HG02885 (cell line): ENCODE results near the gene SPTBN1.
"Not testable (repeated sequence)": the region's sequence is repeated elsewhere in the genome, so short reads cannot be mapped to it uniquely, and the experiment has no call there.

Experiments used
- ATAC-seq: cut with Tn5 transposase; IDR thresholded peaks from one replicate; pipeline ENCODE4 v1.9.1; 2021; ENCODE audit warnings: mild to moderate bottlenecking; ENCODE audit not compliant: unreplicated experiment, poor library complexity

Gene SPTBN1

DNA sequence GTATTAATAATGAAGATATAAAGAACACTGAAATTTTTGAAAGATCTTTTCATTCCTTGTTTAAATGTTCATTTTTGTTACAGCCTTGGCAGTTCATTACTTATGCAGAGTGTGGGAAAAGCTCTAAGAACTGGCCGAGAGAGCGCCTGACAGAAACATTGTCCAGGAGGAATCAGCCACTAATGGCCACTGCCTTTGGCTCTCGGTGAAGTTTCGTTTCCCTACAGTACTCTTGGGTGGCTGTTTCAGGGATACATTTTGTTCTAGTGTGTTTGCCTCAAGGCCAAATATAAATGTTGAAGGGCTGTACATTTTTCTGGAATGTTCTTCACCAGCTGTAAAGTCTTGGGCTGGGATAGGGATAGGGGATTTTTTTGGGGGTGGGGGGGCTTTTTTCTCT lies 10.7 kb downstream of the SPTBN1 start:
- ATAC-seq = no peak

DNA sequence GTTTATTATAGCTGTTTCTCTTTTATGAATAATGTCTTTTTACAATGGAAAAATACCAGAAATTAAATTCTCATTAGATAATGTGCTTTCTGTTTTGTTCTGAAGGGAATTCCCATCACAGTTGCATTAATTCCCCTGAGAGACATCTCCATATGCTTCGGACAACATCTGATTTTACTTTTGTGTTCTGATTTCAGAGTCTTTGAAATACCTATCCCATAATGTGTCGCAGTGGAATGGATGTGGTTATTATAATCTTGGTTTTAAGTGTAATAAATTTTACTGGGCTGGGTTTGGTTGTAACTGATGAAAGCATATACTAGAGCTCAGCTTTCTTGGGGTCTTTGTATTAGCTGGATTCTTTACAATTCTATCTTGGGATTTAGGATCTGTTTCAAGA lies 12.5 kb downstream of the SPTBN1 start:
- ATAC-seq = no peak

DNA sequence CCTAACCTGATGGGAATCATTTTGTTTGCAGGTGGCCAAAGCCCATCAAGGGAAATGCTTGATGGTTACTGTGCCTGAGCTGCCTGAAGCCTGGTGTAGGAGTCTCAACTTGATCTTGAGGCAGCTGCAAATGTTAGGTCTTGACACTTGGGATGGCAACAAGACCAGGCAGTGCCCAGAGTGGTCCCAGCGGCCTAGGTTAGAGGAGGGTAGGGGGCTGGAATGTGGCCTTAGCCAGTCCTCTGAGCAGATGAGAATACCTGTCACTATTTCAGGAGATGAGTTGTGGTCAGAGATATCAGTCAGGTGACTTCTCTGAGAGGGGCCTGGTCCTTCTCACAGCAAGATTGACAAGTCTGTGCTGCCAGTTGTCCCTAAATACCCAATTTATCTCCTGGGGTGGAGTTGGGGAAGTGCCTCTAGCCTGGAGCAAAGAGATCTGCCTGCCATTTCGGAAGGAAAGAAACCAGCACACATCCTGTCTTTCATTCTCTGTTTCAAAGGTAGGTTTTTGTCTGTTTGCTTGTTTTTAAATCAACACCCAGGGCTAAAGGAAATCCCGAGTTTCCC lies 13.4 kb downstream of the SPTBN1 start:
- no peak for ATAC-seq

DNA sequence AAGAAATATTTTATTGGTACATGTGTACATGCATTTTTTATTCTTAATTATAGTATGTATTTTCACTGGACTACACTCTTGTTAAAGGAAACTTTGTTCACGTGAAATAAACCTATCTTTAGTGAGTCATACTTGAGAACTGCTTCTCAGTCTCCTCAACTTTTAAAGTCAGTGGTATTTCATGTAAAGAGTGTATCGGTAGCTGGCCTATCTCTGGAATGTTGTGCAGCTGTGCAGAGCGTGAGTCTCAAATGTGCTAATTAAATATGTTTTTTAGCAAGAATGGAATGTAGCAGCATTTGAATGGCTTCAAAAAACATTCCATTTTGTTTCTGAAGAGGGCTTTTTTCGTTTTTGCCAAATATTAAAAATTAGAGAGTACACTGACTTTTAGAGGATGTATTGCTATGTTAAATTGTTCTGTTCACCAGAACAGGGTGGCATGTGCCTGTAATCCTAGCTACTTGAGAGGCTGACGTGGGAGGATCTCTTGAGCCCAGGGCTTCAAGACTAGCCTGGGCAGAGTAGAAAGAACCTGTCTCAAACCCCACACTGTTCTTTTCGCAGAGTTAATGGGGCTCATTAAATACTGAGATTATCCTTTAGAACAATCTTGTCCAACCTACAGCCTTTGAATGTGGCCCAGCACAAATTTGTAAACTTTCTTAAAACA lies 14.3 kb downstream of the SPTBN1 start:
- peak; percentile 17 for ATAC-seq

DNA sequence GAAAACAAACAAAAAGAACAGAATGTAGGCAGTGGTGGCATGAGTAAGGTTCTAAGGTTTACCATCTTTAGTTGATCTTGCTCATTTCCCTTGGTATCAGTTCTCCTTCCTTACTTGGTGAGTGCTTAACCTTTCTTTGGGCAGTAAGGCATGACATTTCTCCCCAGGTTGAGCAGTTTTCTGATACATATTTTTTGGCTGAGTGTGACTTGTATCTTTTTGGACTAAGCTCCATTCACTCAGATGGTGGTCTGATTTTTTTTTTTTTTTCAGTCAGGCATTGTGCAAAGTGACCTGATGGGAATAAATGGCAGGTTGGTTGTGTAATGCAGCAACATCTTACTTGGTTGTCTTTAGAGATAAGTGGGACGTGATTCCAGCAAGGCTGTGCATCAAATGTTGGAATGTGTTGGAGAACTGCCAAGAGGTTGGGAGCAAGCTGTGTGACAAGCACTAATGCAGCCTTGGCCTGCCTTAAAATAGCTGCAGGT lies 15.1 kb downstream of the SPTBN1 start:
- ATAC-seq = peak; percentile 83

DNA sequence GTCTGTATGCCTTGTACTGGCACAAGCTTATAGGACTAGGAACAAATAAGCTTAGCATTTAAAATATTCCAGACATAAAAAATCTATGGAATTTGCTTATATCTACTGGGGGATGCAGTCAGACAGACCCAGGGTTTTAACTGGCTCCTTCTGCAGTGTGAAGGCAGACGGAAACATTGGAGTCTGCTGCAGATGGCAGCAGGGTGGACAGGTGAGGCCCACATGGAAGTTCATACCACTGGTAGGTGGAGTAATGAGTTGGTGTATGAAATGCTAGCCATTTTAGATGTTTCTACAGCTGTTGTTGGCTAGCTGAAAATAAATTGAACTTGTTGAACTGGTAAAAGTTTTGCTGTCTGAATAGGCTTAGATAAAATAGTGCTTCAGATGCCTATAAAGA lies 17.7 kb downstream of the SPTBN1 start:
- no peak for ATAC-seq

DNA sequence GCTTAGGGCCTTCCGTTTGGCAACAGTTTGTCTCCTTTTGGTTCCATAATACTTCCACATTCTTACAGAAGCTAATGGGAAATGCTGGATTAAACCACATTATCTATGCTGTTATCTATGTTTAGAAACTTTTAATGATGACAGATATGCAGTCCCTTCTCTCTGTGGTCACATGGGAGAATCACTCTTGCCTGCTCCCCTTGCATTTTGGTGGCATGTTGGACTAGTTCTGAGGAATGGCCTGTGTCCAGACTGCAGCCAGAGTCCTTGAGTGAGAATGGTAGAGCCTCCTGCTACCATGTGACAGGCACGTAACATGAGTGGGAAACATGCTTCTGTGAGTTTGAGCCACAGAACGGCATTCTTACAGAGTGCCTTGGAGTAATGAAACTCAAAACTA lies 19.2 kb downstream of the SPTBN1 start:
- ATAC-seq = no peak

DNA sequence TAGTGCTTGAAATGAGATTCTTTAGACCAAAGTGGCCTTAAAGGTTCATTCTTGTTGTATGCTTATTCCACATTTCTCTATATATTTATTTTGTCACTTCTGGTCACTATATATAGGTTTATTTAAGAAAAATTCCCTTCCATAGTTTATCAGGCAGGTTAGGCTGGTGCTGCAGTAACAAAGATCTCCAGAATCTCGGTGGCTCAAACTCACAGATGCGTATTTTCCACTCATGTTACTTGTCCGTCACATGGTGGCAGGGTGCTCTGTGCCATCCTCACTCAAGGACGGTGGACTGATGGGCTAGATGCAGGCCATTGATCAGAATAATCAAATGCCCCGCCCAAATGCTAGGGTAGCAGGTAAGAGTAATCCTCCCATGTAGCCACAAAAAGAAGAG lies 19.8 kb downstream of the SPTBN1 start:
- ATAC-seq = no peak

DNA sequence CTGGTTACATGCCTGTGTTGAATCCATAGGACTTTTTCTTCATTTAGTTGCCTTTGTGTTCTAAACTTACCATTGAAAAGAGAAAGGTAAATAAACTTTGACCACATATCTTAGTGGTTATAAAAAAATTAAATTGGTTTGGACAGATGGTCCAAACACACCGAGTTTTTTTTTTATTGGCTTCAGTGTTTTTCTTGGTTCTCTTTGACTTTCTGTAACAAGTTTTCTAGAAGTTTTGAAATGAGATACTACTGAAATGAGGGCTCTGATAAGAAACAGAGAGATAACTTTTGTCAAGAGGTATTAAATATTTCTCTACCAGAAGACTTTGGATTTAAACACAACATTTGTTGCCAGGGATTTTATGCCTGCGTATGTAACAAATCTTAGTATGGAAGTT lies 20.7 kb downstream of the SPTBN1 start:
- ATAC-seq = no peak

DNA sequence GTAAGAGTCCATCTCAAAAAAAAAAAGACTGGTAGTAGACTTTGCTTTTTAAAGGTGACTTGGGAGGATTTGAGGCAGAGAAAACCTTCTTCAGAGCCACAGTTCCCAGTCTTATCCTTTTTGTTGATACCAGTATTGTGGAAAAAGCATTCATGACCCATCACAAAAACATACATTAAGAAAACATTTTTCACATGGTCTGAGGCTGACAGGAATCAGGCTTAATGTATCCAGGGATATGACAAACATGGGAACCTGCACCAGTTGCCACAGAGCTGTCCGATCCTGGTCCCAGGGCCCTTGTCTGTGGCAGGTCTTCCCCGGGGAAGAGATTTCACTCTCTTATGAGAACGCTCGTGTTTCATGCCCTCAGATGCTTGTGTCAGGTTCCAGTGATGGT lies 21.8 kb downstream of the SPTBN1 start:
- ATAC-seq = no peak

DNA sequence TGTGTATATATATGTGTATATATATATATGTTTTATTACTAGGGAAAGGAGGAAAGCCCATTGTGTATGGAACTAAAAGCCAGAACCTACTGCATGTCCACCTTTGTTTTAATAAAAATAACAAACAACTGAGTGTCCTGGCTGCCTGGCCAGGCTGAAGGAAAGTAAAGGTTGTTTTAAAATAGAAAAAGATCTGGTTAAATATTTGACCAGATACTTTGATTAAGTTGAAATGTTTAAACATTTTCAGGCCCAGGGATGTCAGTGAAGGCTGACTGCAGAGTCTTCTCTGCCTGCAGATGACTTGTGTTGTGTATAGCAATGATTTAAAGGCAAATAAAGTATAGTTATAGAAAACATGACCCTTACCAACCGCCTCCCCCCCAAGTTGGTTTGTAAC lies 22.8 kb downstream of the SPTBN1 start:
- no peak for ATAC-seq

DNA sequence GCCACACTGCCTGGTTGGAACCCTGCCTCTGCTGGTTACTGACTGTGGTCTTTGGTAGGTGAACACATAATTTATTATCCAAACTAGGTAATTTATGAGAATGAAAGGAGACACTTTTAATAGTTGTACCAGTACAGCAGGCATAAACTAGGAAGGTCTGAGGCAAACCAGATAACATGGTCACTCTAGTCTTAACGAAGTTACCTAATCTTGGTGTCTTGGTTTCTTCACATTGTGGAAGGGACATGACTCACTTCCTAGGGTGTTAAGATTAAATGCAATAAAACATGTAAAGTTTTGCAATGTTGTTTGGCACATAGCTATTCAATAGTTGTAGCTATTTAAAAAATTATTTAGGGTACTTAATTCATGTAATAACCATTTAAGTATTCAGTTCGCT lies 23.3 kb downstream of the SPTBN1 start:
- no peak for ATAC-seq

DNA sequence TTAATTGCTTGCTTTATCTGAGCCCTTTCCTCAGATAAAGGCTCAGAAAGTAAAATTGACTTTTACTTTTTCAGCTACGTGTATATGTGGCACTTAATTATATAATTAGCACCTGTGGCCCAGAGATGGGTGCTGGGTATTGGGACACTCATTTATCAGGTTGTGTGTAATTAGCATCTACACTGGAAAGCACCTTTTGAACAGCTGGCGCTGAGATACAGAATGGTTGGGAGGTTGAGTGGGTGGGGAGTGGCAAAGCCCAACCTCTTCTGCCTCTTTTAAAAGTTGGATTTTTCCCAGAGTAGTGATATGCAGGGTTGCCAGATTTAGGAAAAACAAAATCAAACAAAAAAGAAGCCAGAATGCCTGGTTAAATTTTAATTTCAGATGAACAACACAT lies 23.9 kb downstream of the SPTBN1 start:
- peak; percentile 56 for ATAC-seq

DNA sequence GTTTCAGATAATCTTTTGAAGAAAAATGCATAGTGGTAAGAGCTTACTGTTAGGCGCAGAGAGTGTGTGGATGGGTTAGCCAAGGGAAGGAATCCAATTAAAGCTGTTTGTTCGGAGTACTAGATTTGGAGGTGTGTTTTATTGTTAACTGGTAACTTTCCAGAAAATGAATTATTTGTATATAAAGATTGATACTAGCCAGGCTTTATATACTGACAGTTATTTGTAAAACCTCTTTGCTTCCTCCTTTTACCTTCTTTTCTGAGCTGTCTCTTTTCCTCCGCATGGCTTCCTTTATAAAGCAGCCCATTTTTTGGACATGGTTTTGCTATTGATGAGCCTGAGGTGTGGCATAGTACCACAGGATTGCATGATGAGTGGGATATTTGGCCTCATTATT lies 25.6 kb downstream of the SPTBN1 start:
- no peak for ATAC-seq

DNA sequence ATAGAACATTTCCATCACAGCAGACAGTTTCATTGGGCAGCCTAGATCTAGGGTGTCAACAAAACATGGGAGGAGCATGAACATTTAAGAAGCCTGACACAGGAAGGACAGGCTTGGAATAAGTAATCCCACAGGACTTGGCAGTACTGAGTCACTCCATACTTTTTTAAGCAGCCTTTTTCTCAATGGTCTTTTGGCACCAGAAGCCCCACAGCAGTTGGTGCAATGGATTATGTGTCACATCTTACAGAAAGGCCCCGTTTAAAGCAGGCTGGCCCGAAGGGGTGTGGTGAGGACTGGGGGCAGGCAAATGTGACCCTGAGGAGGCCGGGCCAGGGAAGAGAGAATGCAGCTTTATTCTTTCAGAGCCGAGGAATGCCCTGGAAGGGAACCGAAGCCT lies 26.6 kb downstream of the SPTBN1 start:
- ATAC-seq = no peak

DNA sequence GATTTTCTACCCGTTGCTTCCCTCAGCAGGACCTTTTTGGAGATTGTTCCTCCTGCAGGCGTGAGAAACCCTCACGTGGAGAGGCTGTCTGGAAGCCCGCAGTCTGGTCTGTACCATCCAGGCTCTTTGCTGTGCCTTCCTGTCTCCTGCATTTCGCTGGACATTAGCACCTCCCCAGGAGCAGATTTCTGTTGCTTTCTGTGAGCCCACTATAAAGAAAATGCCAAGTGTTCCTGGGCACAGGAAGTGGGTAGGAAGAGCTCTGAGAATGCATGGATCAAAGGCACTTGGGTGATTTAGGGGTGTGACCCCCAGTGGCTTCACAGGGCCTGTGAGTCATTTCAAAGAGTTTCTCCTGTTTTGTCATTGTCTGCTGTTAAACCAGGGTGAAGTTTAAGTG lies 27.3 kb downstream of the SPTBN1 start:
- ATAC-seq = no peak

DNA sequence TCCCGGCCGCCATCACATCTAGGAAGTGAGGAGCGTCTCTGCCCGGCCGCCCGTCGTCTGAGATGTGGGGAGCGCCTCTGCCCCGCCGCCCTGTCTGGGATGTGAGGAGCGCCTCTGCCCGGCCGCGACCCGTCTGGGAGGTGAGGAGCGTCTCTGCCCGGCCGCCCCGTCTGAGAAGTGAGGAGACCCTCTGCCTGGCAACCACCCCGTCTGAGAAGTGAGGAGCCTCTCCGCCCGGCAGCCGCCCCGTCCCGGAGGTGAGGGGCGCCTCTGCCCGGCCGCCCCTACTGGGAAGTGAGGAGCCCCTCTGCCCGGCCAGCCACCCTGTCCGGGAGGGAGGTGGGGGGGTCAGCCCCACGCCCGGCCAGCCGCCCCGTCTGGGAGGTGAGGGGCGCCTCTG lies 29.6 kb downstream of the SPTBN1 start:
- not testable (repeated sequence) for ATAC-seq

DNA sequence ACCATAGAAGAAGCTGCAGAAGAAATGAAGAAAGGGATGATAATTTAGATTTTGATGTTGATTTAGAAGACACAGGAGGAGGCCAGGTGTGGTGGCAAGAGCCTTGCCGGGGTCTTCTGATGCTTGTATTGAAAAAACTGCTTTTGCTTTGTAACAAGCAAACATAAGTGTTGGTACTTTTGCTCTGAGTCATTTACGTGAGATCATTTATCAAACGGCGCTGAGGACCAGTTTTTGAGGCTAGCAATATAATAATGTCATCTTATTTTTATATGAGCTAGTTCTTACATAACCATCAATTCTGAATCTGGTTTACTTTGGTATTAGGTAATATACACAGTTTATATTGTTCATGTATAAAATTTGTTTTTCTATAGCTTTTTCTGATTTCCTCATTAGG lies 30.6 kb downstream of the SPTBN1 start:
- ATAC-seq = no peak

DNA sequence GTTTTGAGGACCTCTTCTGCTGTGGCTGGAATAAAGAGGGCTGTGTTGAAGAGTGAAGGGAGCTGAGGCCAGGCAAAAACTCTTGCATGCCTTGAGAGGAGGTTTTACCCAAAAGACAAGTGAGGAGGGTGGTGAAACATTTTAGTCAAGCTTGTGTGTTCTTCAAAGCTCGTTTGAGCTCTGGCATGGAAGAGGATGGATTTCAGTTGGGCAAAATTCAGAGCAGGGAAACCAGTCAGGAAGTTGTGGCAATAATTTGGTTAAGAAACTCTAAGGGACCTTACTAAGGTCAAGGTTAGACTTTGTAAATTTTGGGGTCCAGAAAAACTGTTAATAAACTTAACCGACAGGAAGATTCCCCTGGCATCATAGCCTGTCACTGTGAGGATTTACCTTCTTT lies 34.7 kb downstream of the SPTBN1 start:
- ATAC-seq = no peak

DNA sequence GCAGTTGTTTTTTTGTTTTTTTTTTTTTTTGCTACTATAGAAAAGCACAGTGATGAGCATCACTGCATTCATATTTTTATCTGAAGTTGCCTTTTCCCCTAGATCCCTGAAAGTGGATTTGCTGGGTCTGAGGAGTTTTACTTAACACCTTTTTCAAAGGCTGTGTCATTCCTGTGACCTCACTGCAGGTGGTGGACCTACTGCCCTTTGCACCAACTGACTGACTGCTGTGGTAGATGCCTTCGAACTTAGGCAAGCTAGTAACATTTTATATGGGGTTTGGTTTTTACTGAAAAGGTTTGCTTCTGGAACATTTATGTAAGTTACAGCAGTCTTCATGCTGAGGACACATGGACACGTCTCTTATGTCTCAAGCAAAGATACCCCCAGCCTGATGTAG lies 36.2 kb downstream of the SPTBN1 start:
- ATAC-seq = no peak

DNA sequence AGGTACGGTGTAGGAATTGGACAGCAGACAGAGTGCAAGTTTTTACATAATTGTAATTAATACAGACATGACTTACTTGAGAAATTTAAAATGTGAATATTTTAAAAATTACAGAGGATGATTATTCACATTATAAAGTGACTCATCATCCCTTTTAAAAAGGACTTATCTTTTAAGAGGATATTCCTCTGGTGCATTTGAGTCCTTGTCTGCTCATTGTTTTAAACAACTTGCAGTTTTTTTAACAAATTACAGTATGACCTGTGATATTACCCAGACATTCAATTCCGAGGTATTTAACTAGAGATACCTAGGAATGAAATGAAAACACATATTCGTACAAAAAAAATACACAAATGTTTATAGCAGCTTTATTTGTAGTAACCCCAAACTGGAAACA lies 38.0 kb downstream of the SPTBN1 start:
- ATAC-seq = no peak

DNA sequence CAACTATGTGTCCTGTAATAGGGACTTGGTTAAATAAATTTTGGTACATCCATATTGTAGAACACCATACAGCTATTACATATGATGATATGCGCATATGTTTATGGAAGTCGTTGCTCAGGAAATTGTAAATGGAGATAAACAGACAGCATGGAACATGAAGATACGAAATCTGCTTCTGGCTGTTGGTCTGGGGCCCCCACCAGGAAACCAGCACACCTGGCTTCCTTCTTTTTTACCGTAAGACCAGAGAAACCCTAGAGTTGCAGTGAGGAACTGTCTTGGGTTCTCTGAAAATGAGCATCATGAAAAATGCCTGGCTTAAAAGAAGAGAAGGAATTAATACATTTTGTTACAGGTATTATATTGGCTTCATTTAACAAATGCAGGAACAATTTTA lies 40.8 kb downstream of the SPTBN1 start:
- no peak for ATAC-seq
